ENCODE results near the gene TBC1D22A. TPM values are rescaled to one million over a fixed set of nuclear protein-coding genes. Genes with fewer than 3 reads are reported as not detected.

The TBC1D22A gene
- total and polyA plus RNA-seq, 7 experiments from 2014 or later, result 18.6 to 50.1 (median 39.3) TPM

GRCh38 chr22:46824980-46825544 is 62.6 kb downstream of the TBC1D22A start:
- DNase-seq, result no peak
- ATAC-seq, result no peak
- CTCF ChIA-PET, result no interaction called here
- H3K4me1 Mint-ChIP-seq, result peaks cover 13 to 68% (median 39%) of the 10 kb centered on the region in 7 donors
- no peaks in the 10 kb centered on the region for H3K27me3 Mint-ChIP-seq
- Histone ChIP-seq H3K9me3 (ENCODE audit: control insufficient read depth in 2 of 3, low read length in 3 of 3) (no peaks in the 10 kb centered on the region), H3K27me3 (ENCODE audit: control insufficient read depth in 2 of 2, insufficient read depth in 2 of 2, low read length in 2 of 2) (no peaks in the 10 kb centered on the region), H3K36me3 (ENCODE audit: control insufficient read depth in 2 of 3, insufficient read depth in 3 of 3, low read length in 3 of 3) (peaks cover 0 to 35% (median 4%) of the 10 kb centered on the region in 3 experiments), H3K27ac (ENCODE audit: low read depth, low read length) (no peak overlapping the region), H3K4me1 (ENCODE audit: control insufficient read depth in 2 of 2, insufficient read depth in 2 of 2, low read length in 2 of 2) (no peaks in the 10 kb centered on the region), H3K4me3 (ENCODE audit: low read length) (no peak overlapping the region)
- no peak overlapping the region for H3K27ac Mint-ChIP-seq
- H3K9me3 Mint-ChIP-seq, result peaks cover 0 to 11% (median 0%) of the 10 kb centered on the region in 11 donors
- no peak overlapping the region for H3K4me3 Mint-ChIP-seq
- POLR2A ChIA-PET, result interaction anchor here (0.6 kb wide), 1 partner anchor 134 kb away, joined by 3 read pairs; no protein-coding TSS in a partner anchor
- intact Hi-C loops (cut with micrococcal nuclease), result no loop called here
- H3K36me3 Mint-ChIP-seq, result peaks cover 28 to 77% (median 48%) of the 10 kb centered on the region in 5 donors

- peaks cover 10 to 65% (median 33%) of the 10 kb centered on the region in 7 donors for H3K4me1 Mint-ChIP-seq
- POLR2A ChIA-PET, result no interaction called here
- Histone ChIP-seq H3K4me3 (ENCODE audit: low read length) (no peak overlapping the region), H3K36me3 (ENCODE audit: control insufficient read depth in 2 of 3, insufficient read depth in 3 of 3, low read length in 3 of 3) (peaks cover 0 to 43% (median 4%) of the 10 kb centered on the region in 3 experiments), H3K4me1 (ENCODE audit: control insufficient read depth in 2 of 2, insufficient read depth in 2 of 2, low read length in 2 of 2) (no peaks in the 10 kb centered on the region), H3K9me3 (ENCODE audit: control insufficient read depth in 2 of 3, low read length in 3 of 3) (no peaks in the 10 kb centered on the region), H3K27ac (ENCODE audit: low read depth, low read length) (no peak overlapping the region), H3K27me3 (ENCODE audit: control insufficient read depth in 2 of 2, insufficient read depth in 2 of 2, low read length in 2 of 2) (no peaks in the 10 kb centered on the region)
- ATAC-seq (no peak), DNase-seq (no peak)
- H3K36me3 Mint-ChIP-seq, result peaks cover 17 to 77% (median 45%) of the 10 kb centered on the region in 5 donors
- no peak overlapping the region for H3K27ac Mint-ChIP-seq
- intact Hi-C loops (cut with micrococcal nuclease), result no loop called here
- no peaks in the 10 kb centered on the region for H3K27me3 Mint-ChIP-seq
- H3K4me3 Mint-ChIP-seq, result no peak overlapping the region
- CTCF ChIA-PET, result no interaction called here
- H3K9me3 Mint-ChIP-seq, result peaks cover 0 to 2% (median 0%) of the 10 kb centered on the region in 11 donors
Observed at GRCh38 chr22:46826438-46827135, 64.1 kb downstream of the TBC1D22A start.

GRCh38 chr22:46827136-46827780 is 64.8 kb downstream of the TBC1D22A start:
- Histone ChIP-seq H3K4me3 (ENCODE audit: low read length) (no peak overlapping the region), H3K27me3 (ENCODE audit: control insufficient read depth in 2 of 2, insufficient read depth in 2 of 2, low read length in 2 of 2) (no peaks in the 10 kb centered on the region), H3K27ac (ENCODE audit: low read depth, low read length) (no peak overlapping the region), H3K4me1 (ENCODE audit: control insufficient read depth in 2 of 2, insufficient read depth in 2 of 2, low read length in 2 of 2) (no peaks in the 10 kb centered on the region), H3K9me3 (ENCODE audit: control insufficient read depth in 2 of 3, low read length in 3 of 3) (no peaks in the 10 kb centered on the region), H3K36me3 (ENCODE audit: control insufficient read depth in 2 of 3, insufficient read depth in 3 of 3, low read length in 3 of 3) (peaks cover 0 to 43% (median 4%) of the 10 kb centered on the region in 3 experiments)
- Mint-ChIP-seq H3K27ac (no peak overlapping the region), H3K4me3 (no peak overlapping the region), H3K27me3 (no peaks in the 10 kb centered on the region), H3K36me3 (peaks cover 17 to 75% (median 44%) of the 10 kb centered on the region in 5 donors), H3K4me1 (peaks cover 10 to 58% (median 35%) of the 10 kb centered on the region in 7 donors), H3K9me3 (peaks cover 0 to 2% (median 0%) of the 10 kb centered on the region in 11 donors)
- intact Hi-C loops (cut with micrococcal nuclease), result no loop called here
- no peak for ATAC-seq
- peak in 1 of 9 donors; percentile 2 for DNase-seq
- POLR2A ChIA-PET, result no interaction called here
- CTCF ChIA-PET, result no interaction called here

GRCh38 chr22:46827781-46828180 is 65.3 kb downstream of the TBC1D22A start:
- Mint-ChIP-seq H3K4me3 (no peak overlapping the region), H3K27me3 (no peaks in the 10 kb centered on the region), H3K27ac (no peak overlapping the region), H3K36me3 (peaks cover 17 to 70% (median 40%) of the 10 kb centered on the region in 5 donors), H3K4me1 (peaks cover 10 to 54% (median 35%) of the 10 kb centered on the region in 7 donors), H3K9me3 (peaks cover 0 to 2% (median 0%) of the 10 kb centered on the region in 11 donors)
- intact Hi-C loops (cut with micrococcal nuclease), result no loop called here
- H3K36me3 ChIP-seq (ENCODE audit: control insufficient read depth in 2 of 3, insufficient read depth in 3 of 3, low read length in 3 of 3), result peaks cover 0 to 43% (median under 1%) of the 10 kb centered on the region in 3 experiments
- H3K9me3 ChIP-seq (ENCODE audit: control insufficient read depth in 2 of 3, low read length in 3 of 3), result no peaks in the 10 kb centered on the region
- no peaks in the 10 kb centered on the region for H3K4me1 ChIP-seq (ENCODE audit: control insufficient read depth in 2 of 2, insufficient read depth in 2 of 2, low read length in 2 of 2)
- H3K4me3 ChIP-seq (ENCODE audit: low read length), result no peak overlapping the region
- DNase-seq (no peak), ATAC-seq (no peak)
- H3K27ac ChIP-seq (ENCODE audit: low read depth, low read length), result no peak overlapping the region
- H3K27me3 ChIP-seq (ENCODE audit: control insufficient read depth in 2 of 2, insufficient read depth in 2 of 2, low read length in 2 of 2), result no peaks in the 10 kb centered on the region
- ChIA-PET CTCF (interaction anchor here (0.6 kb wide), 1 partner anchor 114 kb away, joined by 3 read pairs; no protein-coding TSS in a partner anchor), POLR2A (no interaction called here)

GRCh38 chr22:46828323-46828900 is 66.0 kb downstream of the TBC1D22A start:
- intact Hi-C loops (cut with micrococcal nuclease), result no loop called here
- no peak for DNase-seq
- H3K27ac Mint-ChIP-seq, result peak overlapping the region in 1 of 9 donors; percentile 52
- Histone ChIP-seq H3K36me3 (ENCODE audit: control insufficient read depth in 2 of 3, insufficient read depth in 3 of 3, low read length in 3 of 3) (peaks cover 0 to 43% (median 0%) of the 10 kb centered on the region in 3 experiments), H3K4me3 (ENCODE audit: low read length) (no peak overlapping the region), H3K4me1 (ENCODE audit: control insufficient read depth in 2 of 2, insufficient read depth in 2 of 2, low read length in 2 of 2) (no peaks in the 10 kb centered on the region), H3K27me3 (ENCODE audit: control insufficient read depth in 2 of 2, insufficient read depth in 2 of 2, low read length in 2 of 2) (no peaks in the 10 kb centered on the region), H3K27ac (ENCODE audit: low read depth, low read length) (no peak overlapping the region), H3K9me3 (ENCODE audit: control insufficient read depth in 2 of 3, low read length in 3 of 3) (no peaks in the 10 kb centered on the region)
- no peak for ATAC-seq
- peaks cover 0 to 5% (median 2%) of the 10 kb centered on the region in 11 donors for H3K9me3 Mint-ChIP-seq
- ChIA-PET CTCF (interaction anchor here (0.6 kb wide), 1 partner anchor 115 kb away, joined by 3 read pairs; no protein-coding TSS in a partner anchor), POLR2A (no interaction called here)
- H3K27me3 Mint-ChIP-seq, result no peaks in the 10 kb centered on the region
- H3K4me3 Mint-ChIP-seq, result no peak overlapping the region
- H3K4me1 Mint-ChIP-seq, result peaks cover 10 to 54% (median 35%) of the 10 kb centered on the region in 7 donors
- H3K36me3 Mint-ChIP-seq, result peaks cover 17 to 72% (median 46%) of the 10 kb centered on the region in 5 donors

GRCh38 chr22:46829117-46829891 is 66.9 kb downstream of the TBC1D22A start:
- ChIA-PET CTCF (no interaction called here), POLR2A (no interaction called here)
- H3K4me3 Mint-ChIP-seq, result no peak overlapping the region
- no peaks in the 10 kb centered on the region for H3K4me1 ChIP-seq (ENCODE audit: control insufficient read depth in 2 of 2, insufficient read depth in 2 of 2, low read length in 2 of 2)
- no peak for ATAC-seq
- H3K4me3 ChIP-seq (ENCODE audit: low read length), result no peak overlapping the region
- no peak overlapping the region for H3K27ac Mint-ChIP-seq
- H3K36me3 ChIP-seq (ENCODE audit: control insufficient read depth in 2 of 3, insufficient read depth in 3 of 3, low read length in 3 of 3), result peaks cover 0 to 43% (median 0%) of the 10 kb centered on the region in 3 experiments
- H3K27me3 Mint-ChIP-seq, result no peaks in the 10 kb centered on the region
- H3K4me1 Mint-ChIP-seq, result peaks cover 7 to 46% (median 32%) of the 10 kb centered on the region in 7 donors
- peaks cover 0 to 7% (median 5%) of the 10 kb centered on the region in 11 donors for H3K9me3 Mint-ChIP-seq
- H3K9me3 ChIP-seq (ENCODE audit: control insufficient read depth in 2 of 3, low read length in 3 of 3), result no peaks in the 10 kb centered on the region
- no peaks in the 10 kb centered on the region for H3K27me3 ChIP-seq (ENCODE audit: control insufficient read depth in 2 of 2, insufficient read depth in 2 of 2, low read length in 2 of 2)
- H3K27ac ChIP-seq (ENCODE audit: low read depth, low read length), result no peak overlapping the region
- peaks cover 17 to 72% (median 50%) of the 10 kb centered on the region in 5 donors for H3K36me3 Mint-ChIP-seq
- no peak for DNase-seq
- intact Hi-C loops (cut with micrococcal nuclease), result no loop called here

Measured in naive thymus-derived CD4-positive, alpha-beta T cell (primary cell).